ENCODE data around the gene UBE2L3.
"Not testable (repeated sequence)": the region's sequence is repeated elsewhere in the genome, so short reads cannot be mapped to it uniquely, and the experiment has no call there.

UBE2L3 gene

GRCh38 chr22:21594865-21595452, 27.4 kb downstream of the UBE2L3 start:
- no peak for TF ChIP-seq CTCF (IDR thresholded peaks at IDR 0.05; ENCODE audit: borderline replicate concordance, control extremely low read depth, extremely low read depth, insufficient read depth, missing control alignments)
- in situ Hi-C loops (cut with MboI; ENCODE audit: low sequenced_read_pairs, unreplicated experiment), result no loop called here
- DNase-seq (ENCODE audit: low spot score), result no peak

GRCh38 chr22:21596356-21597135, 29.0 kb downstream of the UBE2L3 start:
- in situ Hi-C loops (cut with MboI; ENCODE audit: low sequenced_read_pairs, unreplicated experiment); DNase-seq (ENCODE audit: low spot score): not testable (repeated sequence)

- DNase-seq (ENCODE audit: low spot score), result no peak
- in situ Hi-C loops (cut with MboI; ENCODE audit: low sequenced_read_pairs, unreplicated experiment), result no loop called here
- TF ChIP-seq CTCF (IDR thresholded peaks at IDR 0.05; ENCODE audit: borderline replicate concordance, control extremely low read depth, extremely low read depth, insufficient read depth, missing control alignments), result no peak
These were observed 30.8 kb downstream of the UBE2L3 start for GRCh38 chr22:21598302-21598701.

- in situ Hi-C loops (cut with MboI; ENCODE audit: low sequenced_read_pairs, unreplicated experiment), result no loop called here
- DNase-seq (ENCODE audit: low spot score), result no peak
- TF ChIP-seq CTCF (IDR thresholded peaks at IDR 0.05; ENCODE audit: borderline replicate concordance, control extremely low read depth, extremely low read depth, insufficient read depth, missing control alignments), result no peak
These were observed 31.8 kb downstream of the UBE2L3 start for GRCh38 chr22:21599053-21599893.

GRCh38 chr22:21602579-21602978, 35.1 kb downstream of the UBE2L3 start:
- in situ Hi-C loops (cut with MboI; ENCODE audit: low sequenced_read_pairs, unreplicated experiment), result no loop called here
- DNase-seq (ENCODE audit: low spot score), result no peak
- no peak for TF ChIP-seq CTCF (IDR thresholded peaks at IDR 0.05; ENCODE audit: borderline replicate concordance, control extremely low read depth, extremely low read depth, insufficient read depth, missing control alignments)

GRCh38 chr22:21603973-21604372, 36.5 kb downstream of the UBE2L3 start:
- no peak for DNase-seq (ENCODE audit: low spot score)
- TF ChIP-seq CTCF (IDR thresholded peaks at IDR 0.05; ENCODE audit: borderline replicate concordance, control extremely low read depth, extremely low read depth, insufficient read depth, missing control alignments), result no peak
- in situ Hi-C loops (cut with MboI; ENCODE audit: low sequenced_read_pairs, unreplicated experiment), result no loop called here

Measured in GM13976 (cell line).